GM23248 (cell line): Measurements from ENCODE around the gene HSPA1B. TPM values are rescaled to one million over a fixed set of nuclear protein-coding genes. Genes with fewer than 3 reads are reported as not detected.

Experiments used
- DNase-seq: peaks from one replicate; pipeline ENCODE4 v3.0.0-alpha.2; 2015
- H2AFZ ChIP-seq: fragments of 200-600 bp; sonication (generic); 2 replicates; pipeline ENCODE4 v1.6.1; 2016; ENCODE audit warnings: antibody characterized with exemption
- H3F3A ChIP-seq: fragments of 200-600 bp; sonication (generic); 2 replicates; pipeline ENCODE4 v1.6.1; 2016; ENCODE audit warnings: mild to moderate bottlenecking, antibody characterized with exemption, mixed run types; ENCODE audit not compliant: insufficient read depth
- H3K27ac ChIP-seq: fragments of 200-600 bp; sonication (generic); 2 replicates; pipeline ENCODE4 v1.5.1; 2016; ENCODE audit warnings: mild to moderate bottlenecking
- H3K27me3 ChIP-seq: fragments of 200-600 bp; sonication (generic); replicated peaks from 2 replicates; pipeline ENCODE4 v1.6.1; 2016; ENCODE audit warnings: mild to moderate bottlenecking; ENCODE audit not compliant: insufficient read depth
- H3K36me3 ChIP-seq: fragments of 200-600 bp; sonication (generic); 2 replicates; pipeline ENCODE4 v1.6.1; 2016; ENCODE audit warnings: low read depth, mild to moderate bottlenecking
- H3K4me1 ChIP-seq: fragments of 200-600 bp; sonication (generic); 2 replicates; pipeline ENCODE4 v1.6.1; 2016; ENCODE audit warnings: mild to moderate bottlenecking; ENCODE audit not compliant: insufficient read depth
- H3K4me2 ChIP-seq: fragments of 200-600 bp; sonication (generic); one replicate; pipeline ENCODE4 v1.6.1; 2016; ENCODE audit warnings: mild to moderate bottlenecking; ENCODE audit not compliant: unreplicated experiment
- H3K4me3 ChIP-seq: fragments of 200-600 bp; sonication (generic); 2 replicates; pipeline ENCODE4 v1.5.1; 2016; ENCODE audit warnings: mild to moderate bottlenecking
- H3K79me2 ChIP-seq: fragments of 200-600 bp; sonication (generic); 2 replicates; pipeline ENCODE4 v1.6.1; 2016; ENCODE audit warnings: mild to moderate bottlenecking; ENCODE audit not compliant: insufficient read depth
- H3K9ac ChIP-seq: fragments of 200-600 bp; sonication (generic); 2 replicates; pipeline ENCODE4 v1.6.1; 2016; ENCODE audit warnings: mild to moderate bottlenecking
- H3K9me2 ChIP-seq: fragments of 200-600 bp; sonication (generic); 2 replicates; pipeline ENCODE4 v1.6.1; 2016; ENCODE audit warnings: mixed run types, mild to moderate bottlenecking, moderate library complexity; ENCODE audit not compliant: insufficient read depth
- H3K9me3 ChIP-seq: fragments of 200-600 bp; sonication (generic); one replicate; pipeline ENCODE4 v1.6.1; 2017; ENCODE audit warnings: low read depth
- H4K20me1 ChIP-seq: fragments of 200-600 bp; sonication (generic); 2 replicates; pipeline ENCODE4 v1.6.0; 2016; ENCODE audit not compliant: insufficient read depth
- EZH2 ChIP-seq: fragments of 200-600 bp; sonication (generic); IDR thresholded peaks from 2 replicates; pipeline ENCODE4 v1.6.1; 2018; ENCODE audit warnings: antibody characterized with exemption, mild to moderate bottlenecking; ENCODE audit not compliant: insufficient read depth, poor library complexity, severe bottlenecking
- EZH2phosphoT487 ChIP-seq: fragments of 200-600 bp; sonication (generic); IDR thresholded peaks from 2 replicates; pipeline ENCODE4 v1.6.1; 2018; ENCODE audit warnings: antibody characterized with exemption, moderate library complexity, mild to moderate bottlenecking, low read depth; ENCODE audit not compliant: insufficient read depth
- WGBS, 2 experiments: methylation state at CpG; one replicate each; pipeline ENCODE4 v1.1.6; 2015 to 2017; ENCODE audit warnings: low lambda C conversion rate in 2 of 2, low coverage in 1 of 2; ENCODE audit errors: missing lambda C conversion rate in 2 of 2; 5-methylcytosine and 5-hydroxymethylcytosine counted together
- in situ Hi-C: fragments of 300-500 bp; cut with MboI; formaldehyde crosslinking; loops from 2 replicates; pipeline ENCODE4 v1.15.0; 2020
- polyA plus RNA-seq: library from polyadenylated mRNA; unstranded; fragments of >200 nt; fragmentation: Nextera tagmentation; extraction: Ambion mirVana; gene quantifications from 2 replicates; pipeline ENCODE4 v1.2.1, GENCODE V29; 2016
- total RNA-seq: library from RNA; depleted of rRNA; stranded (reverse); fragments of >200 nt; shearing (Covaris generic); gene quantifications from 2 replicates; pipeline ENCODE4 v1.2.3, GENCODE V29; 2014

The HSPA1B gene
- total and polyA plus RNA-seq, 2 experiments from 2014 or later: 61.3 to 104 TPM

GRCh38 chr6:31875877-31876276, 48.3 kb downstream of the HSPA1B start:
- DNase-seq: no peak
- no peaks in the 10 kb centered on the region for H3K9me3 ChIP-seq
- H4K20me1 ChIP-seq: no peaks in the 10 kb centered on the region
- H3K4me1 ChIP-seq: no peaks in the 10 kb centered on the region
- in situ Hi-C loops: no loop called here
- H3K9me2 ChIP-seq: no peaks in the 10 kb centered on the region
- H3K4me2 ChIP-seq: no peak overlapping the region
- H3K79me2 ChIP-seq: no peaks in the 10 kb centered on the region
- H3K9ac ChIP-seq: no peak overlapping the region
- no peaks in the 10 kb centered on the region for H3K27me3 ChIP-seq
- H3K27ac ChIP-seq: no peak overlapping the region
- no peak overlapping the region for H3K4me3 ChIP-seq
- no peak overlapping the region for H2AFZ ChIP-seq
- no peaks in the 10 kb centered on the region for H3K36me3 ChIP-seq
- H3F3A ChIP-seq: no peaks in the 10 kb centered on the region
- WGBS, 2 experiments: 51 to 64% methylated on average over 5 of the region's 5 CpGs
- no peak for TF ChIP-seq EZH2
- no peak for TF ChIP-seq EZH2phosphoT487

- no peaks in the 10 kb centered on the region for H3K9me2 ChIP-seq
- no peaks in the 10 kb centered on the region for H3K36me3 ChIP-seq
- H3K79me2 ChIP-seq: no peaks in the 10 kb centered on the region
- in situ Hi-C loops: no loop called here
- no peak overlapping the region for H3K4me2 ChIP-seq
- no peaks in the 10 kb centered on the region for H3K4me1 ChIP-seq
- no peak for DNase-seq
- whole genome bisulfite sequencing, 2 experiments: 88 to 89% methylated on average over 7 of the region's 7 CpGs
- H3K27me3 ChIP-seq: no peaks in the 10 kb centered on the region
- H3K27ac ChIP-seq: no peak overlapping the region
- no peaks in the 10 kb centered on the region for H4K20me1 ChIP-seq
- no peak overlapping the region for H3K4me3 ChIP-seq
- no peak overlapping the region for H3K9ac ChIP-seq
- no peaks in the 10 kb centered on the region for H3K9me3 ChIP-seq
- TF ChIP-seq EZH2phosphoT487 (no peak), EZH2 (no peak)
- no peak overlapping the region for H2AFZ ChIP-seq
- no peaks in the 10 kb centered on the region for H3F3A ChIP-seq
These were observed 48.8 kb downstream of the HSPA1B start for GRCh38 chr6:31876357-31876756.

- Histone ChIP-seq H4K20me1 (no peaks in the 10 kb centered on the region), H3K27me3 (no peaks in the 10 kb centered on the region), H3K9me3 (no peaks in the 10 kb centered on the region), H3K9ac (no peak overlapping the region), H3K9me2 (no peaks in the 10 kb centered on the region), H3K79me2 (no peaks in the 10 kb centered on the region), H3F3A (no peaks in the 10 kb centered on the region), H2AFZ (no peak overlapping the region), H3K4me3 (no peak overlapping the region), H3K4me2 (no peak overlapping the region), H3K27ac (no peak overlapping the region), H3K36me3 (no peaks in the 10 kb centered on the region), H3K4me1 (no peaks in the 10 kb centered on the region)
- TF ChIP-seq EZH2 (no peak), EZH2phosphoT487 (no peak)
- DNase-seq: no peak
- in situ Hi-C loops: no loop called here
- 62 to 70% methylated on average over 3 of the region's 3 CpGs for WGBS, 2 experiments
These were observed 49.6 kb downstream of the HSPA1B start for GRCh38 chr6:31877125-31877650.

DNA sequence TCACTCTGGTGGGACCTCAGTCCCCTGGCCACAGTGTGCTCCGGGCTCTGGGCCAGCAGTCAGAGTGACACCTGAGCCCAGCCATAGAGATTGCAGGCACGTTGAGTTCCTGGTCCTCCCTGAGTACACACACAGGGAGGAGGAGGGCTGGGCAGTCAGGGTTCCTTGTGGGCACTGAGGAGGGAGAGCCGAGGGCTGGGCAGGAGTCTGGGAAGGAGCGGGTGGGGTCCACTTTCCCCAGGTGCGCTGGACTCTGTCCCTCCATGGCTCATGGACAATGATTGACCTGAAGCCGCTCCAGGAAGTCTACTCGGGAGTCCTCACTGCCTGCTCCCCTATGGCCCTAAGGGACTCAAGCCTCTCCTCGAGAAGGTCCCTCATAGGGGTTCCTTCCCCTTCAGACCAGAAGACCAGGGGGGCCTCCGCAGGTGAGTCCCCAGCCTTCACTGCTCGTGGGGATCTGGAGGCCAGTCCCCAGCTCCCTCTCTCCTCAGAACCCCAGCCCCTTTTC, 50.2 kb downstream of the HSPA1B start:
- DNase-seq: no peak
- no peak overlapping the region for H3K27ac ChIP-seq
- 76 to 81% methylated on average over 8 to 10 of the region's 10 CpGs for WGBS, 2 experiments

DNA sequence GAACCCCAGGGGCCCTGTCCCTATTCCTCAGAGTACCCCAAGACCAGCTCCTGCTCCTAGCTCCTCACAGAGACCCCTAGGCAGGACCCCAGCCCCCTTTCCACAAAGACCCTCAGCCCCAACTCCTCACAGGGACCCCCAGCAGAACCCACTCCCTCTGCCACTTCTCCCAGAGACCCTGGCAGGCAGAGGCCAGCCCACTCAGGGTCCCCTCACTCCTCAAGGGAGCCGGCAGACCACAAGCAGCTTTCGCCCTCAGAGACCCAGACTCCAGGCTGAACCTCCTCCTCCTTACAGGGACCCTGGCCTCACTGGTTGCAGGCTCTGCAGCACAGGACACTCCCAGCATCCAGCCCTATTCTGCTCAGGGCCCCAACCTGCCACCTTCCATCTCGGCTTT, 50.7 kb downstream of the HSPA1B start:
- Histone ChIP-seq H4K20me1 (no peaks in the 10 kb centered on the region), H3K27me3 (no peaks in the 10 kb centered on the region), H3K9me2 (no peaks in the 10 kb centered on the region), H3K4me1 (no peaks in the 10 kb centered on the region), H3K9ac (no peak overlapping the region), H3K4me2 (no peak overlapping the region), H3K9me3 (no peaks in the 10 kb centered on the region), H3F3A (no peaks in the 10 kb centered on the region), H3K27ac (no peak overlapping the region), H3K79me2 (no peaks in the 10 kb centered on the region), H3K36me3 (no peaks in the 10 kb centered on the region; the same call in 1 of the 2 replicates), H3K4me3 (no peak overlapping the region), H2AFZ (no peak overlapping the region)
- DNase-seq: no peak
- WGBS, 2 experiments: 97 to 100% methylated on average over 3 of the region's 3 CpGs
- in situ Hi-C loops: no loop called here
- no peak for TF ChIP-seq EZH2phosphoT487
- no peak for TF ChIP-seq EZH2

More for the DNA sequence above, 50.2 kb downstream of the HSPA1B start:
- Histone ChIP-seq H3K9me2 (no peaks in the 10 kb centered on the region), H3K9ac (no peak overlapping the region), H3K4me3 (no peak overlapping the region), H3K4me1 (no peaks in the 10 kb centered on the region), H3K4me2 (no peak overlapping the region), H3F3A (no peaks in the 10 kb centered on the region), H3K27me3 (no peaks in the 10 kb centered on the region), H3K9me3 (no peaks in the 10 kb centered on the region), H4K20me1 (no peaks in the 10 kb centered on the region), H3K79me2 (no peaks in the 10 kb centered on the region), H3K36me3 (no peaks in the 10 kb centered on the region; the same call in 1 of the 2 replicates), H2AFZ (no peak overlapping the region)
- TF ChIP-seq EZH2phosphoT487 (no peak), EZH2 (no peak)
- in situ Hi-C loops: no loop called here
